Nephron (organoid): Measurements from ENCODE around the gene LMAN2L.

Experiments used
- H3K27ac Mint-ChIP-seq, 3 experiments: 2 replicates each; pipeline ENCODE4 v1.8.0; 2020; ENCODE audit warnings: mixed read lengths in 3 of 3, mild to moderate bottlenecking in 2 of 3, moderate library complexity in 1 of 3
- H3K27me3 Mint-ChIP-seq: 2 replicates; pipeline ENCODE4 v1.8.0; 2021; ENCODE audit warnings: low read depth, mild to moderate bottlenecking, moderate library complexity, mixed read lengths
- H3K36me3 Mint-ChIP-seq: 2 replicates; pipeline ENCODE4 v1.8.0; 2020; ENCODE audit warnings: low read depth, mixed read lengths
- H3K4me1 Mint-ChIP-seq: 2 replicates; pipeline ENCODE4 v1.8.0; 2020; ENCODE audit warnings: mixed read lengths
- H3K4me3 Mint-ChIP-seq, 3 experiments: 2 replicates each; pipeline ENCODE4 v1.8.0; 2020; ENCODE audit warnings: mild to moderate bottlenecking in 3 of 3, mixed read lengths in 3 of 3, moderate library complexity in 2 of 3
- H3K9me3 Mint-ChIP-seq: 2 replicates; pipeline ENCODE4 v1.8.0; 2020; ENCODE audit warnings: mixed read lengths
- TF ChIP-seq, protein P1 (sequence below), 3 experiments: fragments of 200-600 bp; sonication (generic); IDR thresholded peaks; one replicate each; pipeline ENCODE4 v1.5.0; 2021; ENCODE audit warnings: antibody characterized with exemption in 3 of 3; ENCODE audit not compliant: unreplicated experiment in 3 of 3

LMAN2L gene

GRCh38 chr2:96775160-96775559 is 35.3 kb upstream of the LMAN2L start:
- Mint-ChIP-seq H3K27me3 (no peaks in the 10 kb centered on the region), H3K4me1 (peaks cover 9% of the 10 kb centered on the region), H3K36me3 (no peaks in the 10 kb centered on the region), H3K27ac (no peak overlapping the region), H3K9me3 (no peaks in the 10 kb centered on the region), H3K4me3 (no peak overlapping the region)
- TF ChIP-seq, protein P1, sequence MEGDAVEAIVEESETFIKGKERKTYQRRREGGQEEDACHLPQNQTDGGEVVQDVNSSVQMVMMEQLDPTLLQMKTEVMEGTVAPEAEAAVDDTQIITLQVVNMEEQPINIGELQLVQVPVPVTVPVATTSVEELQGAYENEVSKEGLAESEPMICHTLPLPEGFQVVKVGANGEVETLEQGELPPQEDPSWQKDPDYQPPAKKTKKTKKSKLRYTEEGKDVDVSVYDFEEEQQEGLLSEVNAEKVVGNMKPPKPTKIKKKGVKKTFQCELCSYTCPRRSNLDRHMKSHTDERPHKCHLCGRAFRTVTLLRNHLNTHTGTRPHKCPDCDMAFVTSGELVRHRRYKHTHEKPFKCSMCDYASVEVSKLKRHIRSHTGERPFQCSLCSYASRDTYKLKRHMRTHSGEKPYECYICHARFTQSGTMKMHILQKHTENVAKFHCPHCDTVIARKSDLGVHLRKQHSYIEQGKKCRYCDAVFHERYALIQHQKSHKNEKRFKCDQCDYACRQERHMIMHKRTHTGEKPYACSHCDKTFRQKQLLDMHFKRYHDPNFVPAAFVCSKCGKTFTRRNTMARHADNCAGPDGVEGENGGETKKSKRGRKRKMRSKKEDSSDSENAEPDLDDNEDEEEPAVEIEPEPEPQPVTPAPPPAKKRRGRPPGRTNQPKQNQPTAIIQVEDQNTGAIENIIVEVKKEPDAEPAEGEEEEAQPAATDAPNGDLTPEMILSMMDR (IDR thresholded peaks at IDR 0.05; ENCODE audit: unreplicated experiment in 3 of 3) = no peak

DNA sequence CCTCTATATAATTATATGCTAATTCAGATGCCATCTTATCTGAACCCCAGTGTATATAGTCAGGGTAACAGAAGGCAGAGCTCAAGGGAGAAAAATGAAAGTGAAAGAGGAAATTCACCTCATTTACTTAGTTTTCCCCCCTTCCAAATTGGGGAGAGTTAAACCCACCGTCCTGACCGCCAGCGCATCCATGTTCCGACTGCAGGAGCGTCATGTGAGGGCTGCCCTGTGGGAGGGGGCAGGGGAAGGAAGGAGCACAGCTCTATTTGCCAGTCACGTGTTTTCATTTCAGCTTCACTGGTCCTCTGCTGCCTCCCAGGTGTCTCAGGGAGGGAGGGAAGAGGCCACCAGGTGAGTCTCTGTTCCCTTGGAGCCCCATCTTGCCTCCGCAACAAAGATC is 34.1 kb upstream of the LMAN2L start:
- no peak overlapping the region for H3K27ac Mint-ChIP-seq
- H3K9me3 Mint-ChIP-seq = no peaks in the 10 kb centered on the region
- H3K4me3 Mint-ChIP-seq = no peak overlapping the region
- TF ChIP-seq, protein P1 (IDR thresholded peaks at IDR 0.05; ENCODE audit: unreplicated experiment in 3 of 3) = no peak
- H3K4me1 Mint-ChIP-seq = peaks cover 14% of the 10 kb centered on the region
- H3K36me3 Mint-ChIP-seq = no peaks in the 10 kb centered on the region
- H3K27me3 Mint-ChIP-seq = no peaks in the 10 kb centered on the region

- Mint-ChIP-seq H3K36me3 (no peaks in the 10 kb centered on the region), H3K4me1 (peaks cover 20% of the 10 kb centered on the region), H3K27me3 (no peaks in the 10 kb centered on the region), H3K9me3 (no peaks in the 10 kb centered on the region), H3K4me3 (no peak overlapping the region), H3K27ac (no peak overlapping the region)
- TF ChIP-seq, protein P1 (IDR thresholded peaks at IDR 0.05; ENCODE audit: unreplicated experiment in 3 of 3) = no peak
These were observed 33.2 kb upstream of the LMAN2L start for GRCh38 chr2:96772903-96773671.

DNA sequence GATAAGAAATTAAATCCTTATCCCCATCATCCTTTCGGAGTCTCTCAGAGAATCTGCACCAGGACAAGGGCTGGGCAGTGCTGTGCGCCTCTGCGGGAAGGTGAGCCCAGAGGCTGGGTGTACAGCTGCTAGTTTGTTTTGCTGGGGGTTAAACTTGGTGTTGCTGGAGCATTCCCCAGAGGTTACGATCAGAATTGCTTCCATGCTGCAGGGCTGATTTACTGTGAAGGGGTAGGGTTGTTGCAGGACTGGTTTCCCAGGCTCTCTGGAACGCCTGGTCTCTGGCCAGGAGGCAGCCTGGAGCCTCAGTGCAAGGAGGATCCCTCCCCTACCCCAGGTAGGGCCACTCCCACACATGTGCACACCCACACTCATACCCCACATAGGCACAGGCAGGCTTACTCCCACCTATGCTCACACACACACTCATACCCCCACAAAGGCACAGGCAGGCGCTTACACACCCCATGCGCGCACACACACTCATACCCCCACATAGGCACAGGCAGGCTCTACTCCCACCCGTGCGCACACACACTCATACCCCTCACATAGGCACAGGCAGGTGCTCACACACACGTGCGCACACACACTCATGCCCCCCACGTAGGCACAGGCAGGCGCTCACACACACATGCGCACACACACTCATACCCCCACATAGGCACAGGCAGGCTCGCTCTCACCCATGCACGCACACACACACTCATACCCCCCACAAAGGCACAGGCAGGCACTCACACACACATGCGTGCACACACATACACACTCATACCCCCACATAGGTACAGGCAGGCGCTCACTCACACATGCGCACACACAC is 32.1 kb upstream of the LMAN2L start:
- Mint-ChIP-seq H3K4me1 (peaks cover 20% of the 10 kb centered on the region), H3K27ac (peak overlapping the region in 2 of 3 experiments; percentile 35 to 58), H3K36me3 (no peaks in the 10 kb centered on the region), H3K9me3 (no peaks in the 10 kb centered on the region), H3K4me3 (no peak overlapping the region), H3K27me3 (no peaks in the 10 kb centered on the region)
- TF ChIP-seq, protein P1 (IDR thresholded peaks at IDR 0.05; ENCODE audit: unreplicated experiment in 3 of 3) = no peak

DNA sequence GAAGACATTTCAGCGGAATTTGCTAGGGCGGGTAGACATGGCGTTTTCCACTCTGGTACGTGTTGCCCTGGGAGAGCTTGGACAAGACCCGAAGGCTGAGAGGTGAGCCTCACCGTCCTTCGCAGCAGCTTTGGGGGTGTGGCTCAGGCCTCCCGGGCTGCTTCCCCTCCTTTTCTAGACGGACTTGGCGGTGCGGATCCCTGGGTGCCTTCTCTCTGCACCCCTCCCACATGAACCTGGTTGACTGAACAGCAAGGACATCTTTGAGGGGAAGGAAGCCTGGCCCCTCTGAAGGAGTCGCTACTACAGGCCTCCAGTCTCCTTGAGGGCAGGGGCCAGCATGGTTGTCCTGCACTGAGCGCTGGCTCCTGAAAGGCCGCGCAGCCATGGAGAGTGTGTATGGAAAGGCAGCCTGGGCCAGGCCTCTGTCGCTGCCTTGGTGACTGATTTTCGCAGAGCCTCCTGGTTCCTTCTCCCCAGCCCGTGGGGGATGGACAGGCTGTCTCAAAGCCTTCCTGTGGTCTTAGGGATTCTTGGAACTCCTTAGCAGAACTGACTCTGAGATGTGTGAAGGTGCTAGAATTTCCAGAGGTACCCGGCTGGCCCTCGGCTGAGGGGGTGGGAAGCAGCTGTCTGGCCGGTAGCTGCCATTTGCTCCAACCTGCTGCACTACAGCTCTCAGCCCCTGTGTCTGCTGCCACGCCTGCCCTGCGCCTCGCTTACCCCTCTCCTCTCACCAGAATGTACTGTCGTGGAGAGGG is 30.8 kb upstream of the LMAN2L start:
- peaks cover 27% of the 10 kb centered on the region for H3K4me1 Mint-ChIP-seq
- no peaks in the 10 kb centered on the region for H3K27me3 Mint-ChIP-seq
- TF ChIP-seq, protein P1 (IDR thresholded peaks at IDR 0.05; ENCODE audit: unreplicated experiment in 3 of 3) = no peak
- H3K9me3 Mint-ChIP-seq = no peaks in the 10 kb centered on the region
- H3K27ac Mint-ChIP-seq = no peak overlapping the region
- peaks cover 4% of the 10 kb centered on the region for H3K36me3 Mint-ChIP-seq
- no peak overlapping the region for H3K4me3 Mint-ChIP-seq
